NCI-H748 treated with DMSO at 0.1 percent for 48 hours (cell line): Measurements from ENCODE around the gene SYNDIG1.

Source experiments
- DNase-seq: peaks from one replicate; lab custom pipeline; 2025; lab: John Stamatoyannopoulos, UW

The SYNDIG1 gene

DNA sequence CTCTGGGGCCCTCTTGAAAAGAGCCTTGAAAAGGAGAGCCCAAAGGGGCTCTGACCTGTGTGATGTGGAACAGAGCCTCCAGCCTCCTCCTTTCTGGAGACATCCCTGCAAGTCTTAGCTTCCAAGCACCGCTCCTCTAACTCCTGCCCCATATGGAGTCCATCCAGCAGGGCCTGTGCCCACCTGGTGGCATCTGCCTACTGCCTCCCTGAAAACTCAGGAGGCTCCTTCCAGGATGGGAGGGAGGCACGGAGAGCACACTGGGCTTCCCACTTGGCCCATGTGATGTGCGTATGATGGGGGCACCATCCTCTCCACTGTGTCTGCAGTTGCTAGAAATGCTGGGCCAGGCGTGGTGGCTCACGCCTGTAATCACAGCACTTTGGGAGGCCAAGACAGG, 98.1 kb downstream of the SYNDIG1 start:
- DNase-seq, result no peak

DNA sequence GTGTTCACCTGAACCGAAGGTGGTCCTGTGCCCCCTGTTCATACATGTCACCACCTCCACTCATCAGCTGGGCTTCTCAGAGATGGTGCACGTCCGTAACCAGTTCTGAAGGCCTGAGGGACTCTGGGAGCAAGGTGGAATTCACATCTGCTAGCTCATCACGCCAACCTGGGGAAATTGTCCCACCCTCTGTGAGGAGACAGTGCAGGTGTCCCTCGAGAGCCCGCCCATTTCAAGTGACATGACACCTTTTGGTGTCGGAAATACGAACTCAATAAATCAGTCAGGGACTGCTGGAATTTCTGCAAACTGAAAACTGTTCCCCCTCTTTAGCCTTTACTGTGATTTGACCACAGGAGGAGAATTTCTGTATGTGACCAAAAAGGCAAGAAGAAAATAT, 99.4 kb downstream of the SYNDIG1 start:
- DNase-seq, result no peak

DNA sequence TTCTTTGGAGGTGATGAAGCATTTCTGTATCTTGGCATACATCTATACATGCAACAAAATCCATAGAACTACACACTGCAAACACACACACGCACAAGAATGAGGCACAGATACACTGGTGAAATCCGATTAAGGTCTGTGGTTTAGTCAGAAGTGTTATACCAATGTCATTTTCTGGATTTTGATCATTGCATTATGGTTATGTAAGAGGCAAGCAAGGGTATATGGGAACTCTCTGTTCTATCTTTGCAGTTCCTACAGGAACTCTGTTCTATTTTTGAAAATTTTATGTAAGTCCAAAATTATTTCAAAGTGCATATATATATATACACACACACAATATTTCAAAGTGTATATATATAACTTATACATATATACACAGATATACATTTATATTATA, 101.7 kb downstream of the SYNDIG1 start:
- DNase-seq, result no peak

DNA sequence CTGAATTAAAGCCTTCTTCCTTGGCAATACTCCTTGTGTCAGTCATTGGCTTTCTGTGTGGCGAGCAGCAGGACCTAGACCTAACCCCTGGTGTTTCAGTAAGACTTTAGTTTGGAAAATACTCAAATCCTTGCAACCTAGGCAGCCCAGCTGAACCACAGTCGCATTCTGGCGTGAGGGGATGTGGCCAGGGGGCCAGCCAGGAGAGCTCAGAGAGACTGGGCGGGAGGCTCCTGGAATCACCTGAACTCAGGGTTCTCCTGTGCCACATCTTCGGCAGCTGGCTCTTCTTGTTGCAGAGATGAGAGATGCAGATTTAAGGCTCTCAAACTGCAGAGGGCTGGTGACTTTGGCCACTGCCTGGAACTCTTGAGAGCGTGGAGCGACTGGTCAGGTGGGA, 102.7 kb downstream of the SYNDIG1 start:
- DNase-seq, result no peak

DNA sequence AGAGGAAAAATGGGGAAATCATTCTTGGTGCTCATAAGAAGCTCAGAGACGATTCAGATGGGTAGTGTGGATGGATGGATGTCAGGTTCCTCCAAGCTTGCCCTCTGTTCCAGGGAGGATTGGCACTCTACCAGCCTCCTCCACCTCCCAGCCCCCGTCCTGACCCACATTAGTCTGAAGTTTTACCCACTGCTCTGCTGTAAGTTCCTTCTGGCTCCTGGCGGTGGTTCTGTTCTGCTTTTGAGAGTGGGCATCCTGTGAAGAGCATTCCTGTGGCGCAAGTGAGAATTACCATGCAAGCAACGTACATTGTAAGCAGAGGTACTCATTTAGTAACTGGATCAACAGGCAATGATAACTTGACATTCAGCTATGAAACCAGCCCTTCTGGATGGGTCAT, 103.4 kb downstream of the SYNDIG1 start:
- no peak for DNase-seq

DNA sequence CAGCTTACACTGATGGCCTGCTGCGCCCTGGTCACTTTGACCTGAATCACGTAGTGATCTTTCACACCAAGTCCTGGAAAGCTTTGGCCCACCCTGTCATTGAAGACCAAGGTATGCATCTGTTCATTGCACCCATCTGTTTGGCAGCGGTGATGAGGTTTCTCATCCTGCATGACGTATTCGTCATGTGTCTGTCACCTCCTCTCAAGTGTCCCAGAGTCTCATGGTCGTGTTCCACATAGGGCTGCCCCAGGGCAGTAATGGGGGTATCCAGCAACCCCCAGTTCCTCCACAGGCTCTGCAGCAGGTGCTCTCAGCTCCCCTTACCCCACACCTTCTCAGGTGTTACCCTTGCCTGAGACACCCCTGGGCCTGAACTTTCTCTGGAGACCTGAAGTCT, 104.1 kb downstream of the SYNDIG1 start:
- no peak for DNase-seq

DNA sequence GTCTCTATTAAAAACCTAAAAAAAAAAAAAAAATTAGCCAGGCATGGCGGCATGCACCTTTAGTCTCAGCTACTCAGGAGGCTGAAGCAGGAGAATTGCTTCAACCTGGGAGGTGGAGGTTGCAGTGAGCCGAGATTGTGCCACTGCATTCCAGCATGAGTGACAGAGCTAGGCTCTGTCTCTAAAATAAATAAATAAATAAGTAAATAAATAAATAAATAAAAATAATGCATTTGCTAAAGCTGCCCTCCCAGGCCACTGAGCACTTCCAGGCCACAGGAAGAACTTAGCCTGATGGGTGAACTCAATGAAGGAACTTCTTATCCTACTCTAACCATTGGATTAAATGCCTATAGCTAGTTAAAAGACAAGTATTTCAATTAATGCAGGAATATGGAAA, 104.9 kb downstream of the SYNDIG1 start:
- DNase-seq, result no peak

DNA sequence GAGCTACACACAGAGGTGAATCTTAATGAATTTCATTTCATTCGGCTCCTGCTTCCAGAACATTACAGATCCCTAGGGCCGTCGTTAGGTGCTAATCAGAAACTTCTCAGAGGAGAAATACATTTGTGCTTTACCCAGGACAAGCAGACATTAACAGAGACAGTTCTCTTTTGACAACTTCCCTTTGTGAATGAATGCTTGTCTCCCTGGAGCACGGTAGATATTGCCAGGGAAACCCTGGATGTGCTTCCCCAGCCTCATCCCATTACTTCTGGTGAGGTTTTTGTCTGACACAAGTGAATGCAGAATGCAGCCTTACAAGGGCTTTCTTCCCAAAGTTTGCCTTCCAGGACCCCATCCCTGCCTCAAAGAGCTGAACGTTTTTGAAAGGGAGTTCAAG, 105.4 kb downstream of the SYNDIG1 start:
- no peak for DNase-seq

DNA sequence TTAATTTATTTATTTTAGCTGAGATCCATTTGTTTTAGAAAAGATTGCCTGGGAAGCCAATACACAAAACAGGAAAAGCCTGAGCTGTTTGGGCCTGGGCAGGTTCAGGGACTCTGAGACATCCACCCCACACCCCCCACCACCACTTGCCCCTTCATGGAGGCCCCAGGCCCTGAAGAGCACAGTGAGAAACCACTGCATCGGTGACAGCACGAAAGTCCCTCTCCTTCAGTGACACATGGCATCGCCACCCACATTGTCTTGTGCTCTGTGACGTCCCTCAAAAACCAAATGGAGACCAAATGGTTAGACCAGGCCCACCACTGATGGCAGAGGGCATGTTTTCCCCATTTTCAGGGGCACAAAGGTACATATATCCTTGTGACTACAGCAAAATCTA, 106.4 kb downstream of the SYNDIG1 start:
- DNase-seq, result no peak

DNA sequence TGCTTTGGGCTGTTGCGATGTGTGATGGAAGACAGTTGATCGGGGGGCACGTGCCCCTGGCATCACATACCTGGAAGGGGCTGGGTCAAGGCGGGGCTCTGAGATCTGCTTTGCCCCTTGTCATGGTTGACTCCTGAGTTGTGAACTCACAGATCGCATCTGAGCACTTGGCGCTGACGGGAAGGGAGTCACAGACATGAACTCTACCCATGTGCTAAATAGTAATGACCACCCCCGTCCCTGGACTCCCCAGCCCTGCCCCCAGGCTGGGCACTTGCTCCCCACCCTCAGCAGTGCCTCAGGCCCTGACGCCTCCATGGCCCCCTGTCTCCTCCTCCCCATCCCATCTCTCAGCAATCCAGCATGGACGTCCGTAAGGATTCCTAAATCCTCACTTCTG, 107.0 kb downstream of the SYNDIG1 start:
- no peak for DNase-seq

DNA sequence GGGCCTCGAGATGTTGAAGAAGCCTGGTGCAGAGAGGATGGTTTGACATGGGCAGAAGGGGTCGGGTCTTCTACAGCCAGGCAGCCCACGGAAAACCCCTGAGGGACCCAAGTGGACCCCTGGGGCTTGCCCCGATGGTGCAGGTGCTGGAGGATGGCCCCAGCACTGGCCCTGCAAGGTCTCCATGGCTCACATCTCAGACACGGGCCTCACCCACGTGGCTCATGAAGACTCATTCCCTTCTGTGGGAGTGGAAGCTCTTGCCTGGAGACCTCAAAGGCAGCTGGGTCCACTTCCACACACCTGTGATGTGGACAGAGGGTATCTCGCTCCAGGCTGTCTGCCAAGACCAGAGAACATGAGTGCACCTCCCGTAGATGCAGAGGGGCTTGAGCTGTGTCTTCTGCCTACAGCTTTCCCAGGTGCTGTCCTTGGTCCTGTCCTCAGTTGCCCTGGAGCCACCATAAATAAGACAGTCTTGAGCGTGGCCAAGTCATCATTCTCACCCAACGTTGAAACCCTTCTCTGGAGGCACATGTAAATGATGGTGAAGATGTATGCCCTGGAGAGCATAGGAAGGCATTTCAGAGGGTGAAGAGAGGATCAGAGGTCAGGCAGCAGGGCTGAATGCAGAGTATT, 108.0 kb downstream of the SYNDIG1 start:
- DNase-seq, result no peak

DNA sequence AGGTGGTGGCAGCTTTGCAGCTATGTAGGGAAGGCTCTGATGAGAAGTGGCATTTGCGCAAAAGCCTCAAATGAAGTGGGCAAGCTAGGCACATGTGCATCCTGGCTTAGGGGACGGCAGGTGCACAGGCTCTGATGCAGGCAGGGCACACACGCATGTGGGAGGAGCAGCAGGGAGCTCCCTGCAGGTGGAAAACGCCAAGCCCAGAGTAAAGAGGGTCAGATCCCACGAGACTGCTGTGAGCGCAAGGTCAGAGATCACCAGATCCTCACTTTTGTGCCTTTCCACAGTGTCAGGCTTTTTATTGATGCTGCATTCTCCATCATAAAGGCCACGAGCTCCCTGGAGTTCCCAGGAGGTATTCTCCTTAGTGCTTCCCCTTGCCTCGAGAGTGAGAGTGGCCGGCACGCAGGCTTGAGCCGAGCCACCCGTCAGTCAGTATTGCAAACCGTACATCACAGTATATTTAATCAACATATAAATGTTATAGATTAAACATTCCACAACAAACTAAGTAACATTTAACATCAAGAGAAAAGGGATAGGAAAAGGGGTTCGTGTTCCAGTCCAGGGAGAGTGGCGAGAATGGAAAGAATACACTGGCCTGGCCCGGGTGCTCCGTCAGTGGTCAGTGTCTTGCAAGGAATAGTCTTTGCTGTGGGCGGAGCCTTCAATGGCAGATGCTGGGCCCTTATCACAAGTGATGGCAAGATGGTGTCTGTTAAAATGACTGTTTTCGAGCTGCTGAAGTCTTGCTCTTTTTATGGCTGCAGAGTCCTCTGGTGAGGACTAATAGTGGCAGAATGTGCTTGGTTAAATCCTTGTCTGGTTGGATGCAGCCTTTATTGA, 109.4 kb downstream of the SYNDIG1 start:
- DNase-seq, result no peak

DNA sequence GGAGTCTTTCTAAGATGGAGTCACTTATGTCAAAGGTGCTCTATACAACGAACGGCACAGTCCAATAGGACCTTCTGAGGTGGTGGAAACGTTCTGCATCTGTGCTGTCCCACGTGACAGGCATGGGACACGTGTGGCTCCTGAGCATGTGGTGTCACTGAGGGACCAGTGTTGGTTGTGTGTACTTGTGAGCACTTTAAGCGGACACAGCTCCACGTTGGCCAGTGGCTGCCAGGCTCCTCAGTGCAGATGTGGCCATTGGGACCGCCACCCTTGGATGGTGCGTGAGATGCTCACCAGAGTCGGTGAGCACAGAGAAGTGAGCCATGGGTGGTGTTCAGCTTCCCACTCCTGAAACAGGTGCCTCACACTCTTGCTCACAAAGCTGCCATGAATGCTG, 110.0 kb downstream of the SYNDIG1 start:
- no peak for DNase-seq

DNA sequence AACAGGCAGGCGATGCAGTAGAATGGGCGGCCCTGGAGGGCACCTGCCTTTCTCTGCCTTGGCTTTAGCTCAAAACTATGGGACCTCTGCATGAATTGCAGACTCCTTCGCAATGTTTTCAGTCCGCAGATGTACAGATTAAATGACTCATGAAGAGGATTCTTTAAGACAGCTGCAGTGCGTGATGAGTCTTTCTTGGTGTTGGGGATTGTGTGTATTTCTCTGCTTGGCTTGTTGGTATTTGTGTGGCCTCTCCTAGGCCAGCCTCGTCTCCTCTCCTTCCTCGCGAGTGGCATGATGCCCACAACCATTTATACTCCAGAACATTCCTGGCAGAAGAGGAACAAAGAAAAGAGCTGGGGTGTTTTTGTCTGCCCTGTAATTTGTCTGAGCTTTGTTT, 110.6 kb downstream of the SYNDIG1 start:
- DNase-seq, result no peak

DNA sequence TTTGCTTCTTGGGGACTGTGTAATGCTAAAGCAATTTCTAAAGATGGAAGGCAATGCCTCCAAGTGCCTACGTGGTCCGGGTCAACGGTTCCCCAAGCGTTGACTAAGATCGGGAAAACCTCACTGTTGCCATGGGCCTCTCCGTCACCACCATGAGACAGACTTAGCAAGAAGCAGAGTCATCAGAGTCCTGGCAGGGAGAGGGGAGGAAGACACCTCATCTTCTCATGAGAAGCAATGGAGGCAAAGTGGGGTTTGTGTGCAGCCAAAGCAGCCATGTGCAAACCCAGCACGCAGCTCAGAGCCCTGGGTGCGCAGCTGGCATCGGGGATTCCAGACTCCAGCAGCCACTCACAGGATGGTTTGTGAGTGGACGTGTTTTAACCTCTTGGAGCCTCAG, 111.4 kb downstream of the SYNDIG1 start:
- no peak for DNase-seq

DNA sequence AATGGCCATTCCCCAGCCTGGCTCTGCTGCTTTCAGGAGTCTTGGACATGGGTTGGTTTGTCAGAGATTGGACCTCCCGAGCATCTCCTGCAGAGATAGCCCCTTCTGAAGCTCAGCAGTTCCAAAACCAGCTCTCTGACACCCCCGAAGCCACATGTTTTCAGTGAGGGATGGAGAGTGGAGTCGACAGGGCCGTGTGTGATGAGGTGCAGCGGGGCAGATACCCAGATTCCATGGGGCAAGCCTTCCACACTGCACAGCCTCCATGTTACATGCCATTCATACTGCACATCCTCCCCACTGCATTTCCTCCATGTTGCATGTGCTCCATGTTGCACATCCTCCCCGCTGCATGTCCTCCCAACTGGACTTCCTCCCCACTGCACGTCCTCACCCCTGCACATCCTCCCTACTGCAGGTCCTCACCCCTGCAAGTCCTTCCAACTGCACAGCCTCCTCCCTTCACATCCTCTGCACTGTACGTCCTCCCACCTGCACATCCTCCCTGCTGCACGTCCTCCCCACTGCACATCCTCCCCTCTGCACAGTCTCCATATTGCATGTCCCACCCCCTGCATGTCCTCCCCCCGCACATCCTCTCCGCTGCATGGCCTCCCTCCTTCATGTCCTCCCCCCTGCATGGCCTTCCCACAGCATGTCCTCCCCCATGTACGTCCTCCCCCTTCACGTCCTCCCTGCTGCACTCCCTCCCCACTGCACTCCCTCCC, 112.2 kb downstream of the SYNDIG1 start:
- DNase-seq, result no peak

DNA sequence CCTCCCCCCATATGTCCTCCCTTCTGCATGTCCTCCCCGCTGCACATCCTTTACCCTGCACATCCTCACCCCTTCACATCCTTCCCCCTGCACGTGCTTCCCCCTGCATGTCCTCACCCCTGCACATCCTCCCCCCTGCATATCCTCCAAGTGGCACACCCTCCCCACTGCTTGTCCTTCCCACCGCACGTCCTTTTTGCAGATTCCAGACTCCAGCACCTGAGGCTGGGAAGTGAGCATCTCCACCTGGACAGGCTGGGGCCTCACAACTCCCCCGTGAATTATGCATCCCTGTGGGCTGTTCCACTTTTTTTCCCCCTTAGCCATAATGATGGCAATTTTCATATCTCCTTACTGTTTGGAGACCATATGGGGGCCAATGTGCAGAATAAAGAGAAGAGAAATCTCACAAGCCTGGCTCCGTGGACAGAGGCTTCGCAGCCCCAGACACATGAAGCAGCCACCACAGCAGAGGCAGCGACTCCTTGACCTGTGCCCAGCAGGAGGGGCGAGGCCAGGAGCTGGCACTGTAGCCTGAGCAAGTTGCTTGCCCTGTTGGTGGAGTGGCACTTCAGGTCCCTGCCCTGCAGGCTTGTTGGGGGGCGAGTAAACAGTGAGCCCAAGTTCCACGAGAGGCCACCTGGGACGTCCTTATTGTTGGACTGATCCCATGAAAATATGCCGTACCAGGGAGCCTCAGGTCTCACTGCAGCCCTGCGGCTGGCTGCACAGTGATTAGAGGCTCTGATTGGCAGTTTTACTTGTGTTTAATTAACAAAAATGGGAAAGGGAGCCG, 113.1 kb downstream of the SYNDIG1 start:
- no peak for DNase-seq

DNA sequence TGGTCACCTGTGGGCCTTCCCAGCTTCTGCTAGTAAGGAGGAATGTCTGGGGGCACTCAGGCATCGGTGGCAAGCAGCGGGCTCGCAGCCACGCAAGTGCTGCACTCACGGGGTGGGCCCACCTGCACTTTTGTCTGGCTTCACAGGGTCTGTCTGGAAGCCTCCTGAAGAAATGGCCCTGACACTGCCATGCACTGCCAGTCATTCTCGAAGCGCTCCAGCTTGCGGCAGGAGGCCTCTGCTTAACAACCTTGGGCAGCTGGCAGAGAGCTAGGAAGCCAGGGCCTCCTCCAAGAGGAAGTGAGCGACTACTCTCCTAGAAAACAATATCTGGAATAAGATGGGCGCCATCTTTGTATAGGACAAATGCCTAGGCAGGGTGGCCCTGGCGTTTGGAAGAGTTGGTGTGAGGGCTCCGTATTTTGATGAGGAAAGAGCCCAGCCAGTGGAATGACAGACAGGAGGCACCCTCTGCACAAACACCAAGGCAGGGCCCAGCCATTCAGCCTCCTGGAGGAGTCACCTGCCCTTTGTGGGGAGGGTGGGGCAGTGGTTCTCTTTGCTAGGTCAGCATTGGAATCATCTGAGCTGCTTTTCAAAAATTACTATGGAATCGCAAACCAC, 113.9 kb downstream of the SYNDIG1 start:
- no peak for DNase-seq

DNA sequence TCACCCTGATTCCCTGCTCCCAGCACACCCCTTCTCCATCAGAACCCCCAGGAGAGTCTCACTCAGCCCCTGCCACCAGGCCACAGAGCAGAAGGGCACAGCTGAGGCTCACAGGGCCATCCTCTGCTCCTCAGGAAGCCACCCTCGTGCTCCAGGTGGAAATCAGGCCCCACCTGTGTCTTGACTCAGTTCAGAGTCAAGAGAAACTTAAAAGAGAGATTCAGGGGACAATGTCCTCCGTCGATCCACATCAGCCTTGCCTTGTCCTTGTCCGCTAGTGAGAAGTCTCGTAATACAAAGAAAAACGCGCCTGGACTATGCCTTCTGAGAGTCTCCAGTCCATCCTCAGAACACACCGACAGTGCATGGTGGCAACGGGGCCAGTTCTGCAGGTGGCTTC, 114.6 kb downstream of the SYNDIG1 start:
- DNase-seq, result no peak

DNA sequence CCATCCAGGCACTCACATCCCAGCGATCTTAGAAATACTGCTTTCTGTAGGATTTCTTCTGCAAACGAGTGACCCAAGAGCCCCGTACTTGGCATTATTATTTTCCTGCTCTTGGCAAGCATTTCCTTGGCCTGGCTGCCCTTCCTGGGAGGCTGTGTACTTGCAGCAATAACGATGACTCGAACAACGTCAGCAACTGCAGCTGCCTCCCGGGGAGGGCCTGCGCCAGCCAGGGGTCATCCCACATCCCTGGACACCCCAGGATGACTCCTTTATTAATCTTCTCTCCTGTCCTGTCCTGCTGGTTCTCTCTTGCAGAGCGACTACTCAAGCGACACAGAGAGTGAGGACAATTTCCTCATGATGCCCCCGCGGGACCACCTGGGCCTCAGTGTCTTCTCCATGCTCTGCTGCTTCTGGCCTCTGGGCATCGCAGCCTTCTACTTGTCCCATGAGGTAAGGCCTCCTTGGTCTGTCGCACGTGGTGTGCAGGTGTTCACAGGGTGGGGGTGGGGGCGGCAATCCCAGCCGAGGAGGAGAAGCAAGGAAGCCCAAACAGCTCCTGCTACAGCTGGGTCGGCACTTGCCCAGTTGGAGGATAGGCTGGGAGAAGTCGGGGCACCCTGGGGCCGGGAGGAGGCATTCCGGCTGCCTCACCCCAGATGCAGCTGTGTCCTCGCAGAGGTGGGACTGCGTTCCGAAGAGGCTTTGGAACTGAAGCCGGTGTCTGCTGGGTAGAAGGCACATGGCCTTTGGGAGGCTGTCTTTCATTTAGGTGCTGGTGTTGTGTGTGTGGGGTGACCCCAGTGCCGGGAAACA, 115.3 kb downstream of the SYNDIG1 start:
- no peak for DNase-seq
